Epidermal melanocyte (primary cell): Measurements from ENCODE around the gene TGFB1I1.
"Not testable (repeated sequence)": the region's sequence is repeated elsewhere in the genome, so short reads cannot be mapped to it uniquely, and the experiment has no call there.

Experiments used
- DNase-seq: peaks from one replicate; pipeline ENCODE4 v3.0.0; 2011; ENCODE audit warnings: low spot score; ENCODE audit not compliant: insufficient read length

Gene TGFB1I1

GRCh38 chr16:31471875-31472708 lies at the start of gene TGFB1I1:
TGFB1I1 (plus strand) TSS chr16:31472152; CDS start chr16:31472189, 37 bp downstream.
- peak; percentile 94 for DNase-seq

GRCh38 chr16:31423241-31423640 lies 48.7 kb upstream of the TGFB1I1 start:
- no peak for DNase-seq

- DNase-seq = no peak
Observed at GRCh38 chr16:31423801-31424200, 48.2 kb upstream of the TGFB1I1 start.

- DNase-seq = peak; percentile 74
Observed at GRCh38 chr16:31427441-31428278, 44.3 kb upstream of the TGFB1I1 start.

DNA sequence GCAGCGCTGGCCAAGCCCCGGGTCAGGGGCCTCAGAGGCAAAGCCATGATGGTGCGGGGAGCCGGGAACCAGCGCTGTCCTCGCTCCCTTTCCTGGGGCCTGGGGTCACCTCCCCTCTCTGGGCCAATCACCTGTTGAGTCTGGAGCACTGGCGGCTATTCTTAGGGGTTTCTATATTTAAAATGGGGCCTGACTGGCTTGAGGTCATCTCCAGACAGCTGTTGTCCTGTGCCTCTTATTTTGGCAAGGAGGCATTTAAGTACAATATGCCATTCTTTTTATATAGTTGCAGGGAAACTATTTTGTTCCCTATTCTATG lies 43.7 kb upstream of the TGFB1I1 start, which contains the start of gene COX6A2:
Gene COX6A2 (minus strand): TSS at position 82 of the 319 bp plus-strand sequence. CDS start 35 bp downstream, at position 47.
- no peak for DNase-seq

DNA sequence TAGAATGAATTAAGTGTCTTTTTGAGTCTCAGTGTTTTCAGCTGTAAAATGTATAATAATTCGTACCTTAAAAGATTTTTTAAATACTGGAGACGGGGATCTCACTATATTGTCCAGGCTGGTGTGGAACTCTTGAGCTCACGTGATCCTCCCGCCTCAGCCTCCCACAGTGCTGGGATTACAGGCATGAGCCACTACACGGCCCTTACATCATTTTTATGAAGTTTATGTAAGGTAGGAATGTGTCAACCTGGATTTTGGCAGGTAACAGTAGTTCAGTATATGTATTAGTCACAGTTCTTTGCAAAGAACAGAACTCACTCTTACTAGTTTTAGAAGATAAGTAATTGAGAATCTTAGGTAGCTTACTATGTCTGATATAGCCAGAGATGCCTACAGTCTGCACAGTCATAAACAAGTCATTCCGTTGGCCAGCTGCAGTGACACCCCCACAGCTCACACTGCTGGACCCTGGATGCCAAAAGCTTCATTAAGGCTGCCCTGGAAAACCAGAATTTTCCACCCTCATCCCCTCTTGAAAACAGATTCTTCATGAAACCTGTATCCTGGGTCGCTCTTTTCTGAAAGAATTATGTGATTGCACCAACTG lies 43.2 kb upstream of the TGFB1I1 start:
- no peak for DNase-seq

GRCh38 chr16:31429314-31429713 lies 42.6 kb upstream of the TGFB1I1 start:
- DNase-seq = no peak

DNA sequence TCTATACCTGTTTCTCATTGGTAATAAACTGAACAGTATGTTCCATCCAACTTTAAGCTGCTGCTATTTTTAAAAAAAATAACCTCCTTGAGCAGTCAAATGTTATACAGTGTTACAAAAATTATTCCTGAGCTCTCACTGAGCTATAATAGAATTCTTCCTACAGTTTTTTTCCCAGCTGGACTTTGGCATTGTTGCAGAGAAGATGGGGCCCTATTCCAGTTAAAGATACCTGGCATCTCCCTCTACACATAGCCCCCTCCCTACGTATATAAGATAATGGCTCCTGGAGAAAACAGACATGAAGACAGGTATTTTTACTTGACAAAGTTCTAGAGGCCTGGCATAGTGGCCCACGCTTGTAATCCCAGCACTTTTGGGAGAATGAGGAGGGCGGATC lies 42.2 kb upstream of the TGFB1I1 start:
- DNase-seq = no peak

- no peak for DNase-seq
Observed at GRCh38 chr16:31430380-31431052, 41.4 kb upstream of the TGFB1I1 start.

- no peak for DNase-seq
Observed at GRCh38 chr16:31435341-31436220, 36.4 kb upstream of the TGFB1I1 start.

- no peak for DNase-seq
Observed at GRCh38 chr16:31436221-31437045, 35.5 kb upstream of the TGFB1I1 start.

DNA sequence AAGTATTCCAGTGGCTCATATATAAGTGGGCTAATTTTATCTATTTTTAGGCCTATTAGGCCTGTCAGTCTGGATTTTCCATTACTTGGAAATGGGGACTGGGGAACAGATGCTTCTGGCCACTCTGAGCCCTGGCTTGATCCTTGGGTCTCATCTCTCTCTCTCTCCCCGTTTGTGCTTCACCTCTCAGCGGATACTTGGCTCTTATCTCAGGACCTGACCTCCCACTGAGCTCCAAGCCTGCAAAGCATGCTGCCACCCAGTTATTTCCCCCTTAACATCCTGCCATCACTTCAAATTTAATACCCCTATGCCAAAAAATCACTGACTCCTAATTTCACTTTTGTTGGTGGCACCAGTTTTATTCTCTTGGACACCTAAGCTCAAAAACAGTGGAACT lies 33.5 kb upstream of the TGFB1I1 start:
- no peak for DNase-seq

DNA sequence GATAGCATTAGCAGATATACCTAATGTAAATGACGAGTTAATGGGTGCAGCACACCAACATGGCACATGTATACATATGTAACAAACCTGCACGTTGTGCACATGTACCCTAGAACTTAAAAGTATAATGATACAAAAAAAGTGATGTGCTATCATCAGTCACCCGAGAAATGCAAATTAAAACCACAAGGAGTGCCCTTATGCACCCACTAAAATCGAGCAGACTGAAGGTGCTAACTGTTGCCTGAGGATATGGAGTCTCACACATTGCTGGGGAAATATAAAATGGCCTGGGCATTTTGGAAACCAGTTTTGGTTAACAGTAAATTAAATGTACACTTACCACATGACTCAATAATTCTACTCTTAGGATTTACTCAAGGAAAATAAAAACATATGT lies 32.9 kb upstream of the TGFB1I1 start:
- not testable (repeated sequence) for DNase-seq

DNA sequence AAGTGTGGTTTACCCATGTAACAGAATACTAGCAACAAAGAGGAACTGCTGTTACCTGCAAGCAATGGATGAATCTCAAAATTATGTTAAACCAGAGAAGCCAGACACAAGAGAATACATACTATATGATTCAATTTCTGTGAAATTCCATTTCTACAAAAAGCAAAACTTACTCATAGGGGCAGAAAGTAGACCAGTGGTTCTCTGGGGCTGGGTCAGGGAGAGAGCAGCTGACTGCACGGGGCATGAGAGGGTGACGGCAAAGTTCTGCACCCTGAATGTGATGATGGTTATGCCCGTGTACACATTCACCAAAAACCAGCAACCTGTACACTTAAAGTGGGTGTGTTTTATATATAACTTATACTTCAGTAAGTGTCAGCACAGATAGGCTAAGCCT lies 32.4 kb upstream of the TGFB1I1 start:
- DNase-seq = no peak

- DNase-seq = no peak
Observed at GRCh38 chr16:31440516-31441184, 31.3 kb upstream of the TGFB1I1 start.

- DNase-seq = no peak
Observed at GRCh38 chr16:31441956-31442355, 30.0 kb upstream of the TGFB1I1 start.

DNA sequence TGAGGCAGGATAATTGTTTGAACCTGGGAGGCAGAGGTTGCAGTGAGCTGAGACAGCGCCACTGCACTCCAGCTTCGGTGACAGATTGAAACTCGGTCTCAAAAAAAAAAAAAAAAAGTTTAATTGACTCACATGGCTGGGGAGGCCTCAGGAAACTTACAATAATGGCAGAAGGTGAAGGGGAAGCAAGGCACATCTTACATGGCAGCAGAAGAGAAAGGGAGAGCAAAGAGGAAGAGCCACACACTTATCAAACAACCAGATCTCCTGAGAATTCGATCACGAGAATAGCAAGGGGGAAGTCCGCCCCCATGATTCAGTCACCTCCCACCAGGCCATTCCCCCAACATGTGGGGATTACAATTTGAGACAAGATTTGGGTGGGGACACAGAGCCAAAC lies 26.0 kb upstream of the TGFB1I1 start:
- not testable (repeated sequence) for DNase-seq

GRCh38 chr16:31451201-31451600 lies 20.8 kb upstream of the TGFB1I1 start:
- DNase-seq = no peak
